Kidney (tissue), 14 donors: ENCODE data around the gene TPPP. TPM values are rescaled to one million over a fixed set of nuclear protein-coding genes. Genes with fewer than 3 reads are reported as not detected.

Experiments
- DNase-seq, 5 donors: peaks; one replicate each; pipeline ENCODE4 v3.0.0-alpha.2; 2013 to 2020
- FAIRE-seq: peaks from 2 replicates; lab custom pipeline; 2012; peaks lifted over from hg19 to GRCh38; lab: Jason Lieb, UNC
- H3K27ac ChIP-seq, 2 donors: one replicate each; pipeline ENCODE4 v1.7.0; 2013; ENCODE audit warnings: low read depth in 2 of 2, low read length in 2 of 2, inconsistent platforms in 1 of 2
- H3K27me3 ChIP-seq: one replicate; pipeline ENCODE4 v1.7.1; 2013; ENCODE audit warnings: low read length, inconsistent platforms; ENCODE audit not compliant: control insufficient read depth, insufficient read depth
- H3K36me3 ChIP-seq, 3 donors: one replicate each; pipeline versions ENCODE4 v1.7.0 to v1.7.1; 2013; ENCODE audit warnings: low read length in 3 of 3, control low read depth in 1 of 3, inconsistent platforms in 1 of 3; ENCODE audit not compliant: insufficient read depth in 3 of 3, control insufficient read depth in 2 of 3
- H3K4me1 ChIP-seq, 3 donors: one replicate each; pipeline versions ENCODE4 v1.7.0 to v1.7.1; 2013; ENCODE audit warnings: low read length in 3 of 3, inconsistent platforms in 1 of 3, low read depth in 1 of 3; ENCODE audit not compliant: control insufficient read depth in 2 of 3, insufficient read depth in 2 of 3
- H3K4me3 ChIP-seq, 3 donors: one replicate each; pipeline versions ENCODE4 v1.7.0 to v1.8.1; 2013; ENCODE audit warnings: low read length in 3 of 3, control low read depth in 1 of 3, inconsistent platforms in 1 of 3
- H3K9ac ChIP-seq, 3 donors: one replicate each; pipeline versions ENCODE4 v1.7.0 to v1.7.1; 2013; ENCODE audit warnings: low read length in 3 of 3, control low read depth in 1 of 3, inconsistent platforms in 1 of 3
- H3K9me3 ChIP-seq, 3 donors: one replicate each; pipeline versions ENCODE4 v1.7.0 to v1.7.1; 2013; ENCODE audit warnings: low read length in 3 of 3, control low read depth in 1 of 3, inconsistent platforms in 1 of 3; ENCODE audit not compliant: control insufficient read depth in 2 of 3, insufficient read depth in 1 of 3
- intact Hi-C: fragments of 100-400 bp; cut with DNase I; formaldehyde crosslinking; loops from one replicate; pipeline ENCODE4 v1.11.1; 2022
- polyA plus RNA-seq: library from polyadenylated mRNA; stranded (reverse); fragments of 350-450 nt; fragmentation: Illumina TruSeq; extraction: RNeasy Lipid Tissue Mini Kit (QIAGEN cat#74804); gene quantifications from one replicate; pipeline ENCODE4 v1.2.3, GENCODE V29; 2014; ENCODE audit warnings: low read depth, low replicate concordance; ENCODE audit not compliant: insufficient read depth
- total RNA-seq: library from RNA; stranded (reverse); fragmentation: NEBNext Ultra II Directional; extraction: Animal tissue kit (Norgen Biotek cat#: 25700); gene quantifications from one replicate; pipeline ENCODE4 v1.2.1, GENCODE V29; 2021
- TF ChIP-seq, protein P1 (sequence below): IDR thresholded peaks from 3 replicates; pipeline ENCODE4 v1.5.1; 2012; ENCODE audit warnings: mild to moderate bottlenecking, moderate library complexity, borderline replicate concordance; ENCODE audit not compliant: insufficient read depth; ENCODE audit errors: extremely low read depth
- donor health status: control.
- donor health status: control.
- donor health status: control.
- donor health status: control.
- donor health status: control.
- donor health status: DM: yes; HTN: yes; CAD: no.
- donor health status: Normal renal cell carcinoma (clear cell type).

The TPPP gene
- total and polyA plus RNA-seq, 2 donors from 2014 or later, result 5.8 to 6.9 TPM

DNA sequence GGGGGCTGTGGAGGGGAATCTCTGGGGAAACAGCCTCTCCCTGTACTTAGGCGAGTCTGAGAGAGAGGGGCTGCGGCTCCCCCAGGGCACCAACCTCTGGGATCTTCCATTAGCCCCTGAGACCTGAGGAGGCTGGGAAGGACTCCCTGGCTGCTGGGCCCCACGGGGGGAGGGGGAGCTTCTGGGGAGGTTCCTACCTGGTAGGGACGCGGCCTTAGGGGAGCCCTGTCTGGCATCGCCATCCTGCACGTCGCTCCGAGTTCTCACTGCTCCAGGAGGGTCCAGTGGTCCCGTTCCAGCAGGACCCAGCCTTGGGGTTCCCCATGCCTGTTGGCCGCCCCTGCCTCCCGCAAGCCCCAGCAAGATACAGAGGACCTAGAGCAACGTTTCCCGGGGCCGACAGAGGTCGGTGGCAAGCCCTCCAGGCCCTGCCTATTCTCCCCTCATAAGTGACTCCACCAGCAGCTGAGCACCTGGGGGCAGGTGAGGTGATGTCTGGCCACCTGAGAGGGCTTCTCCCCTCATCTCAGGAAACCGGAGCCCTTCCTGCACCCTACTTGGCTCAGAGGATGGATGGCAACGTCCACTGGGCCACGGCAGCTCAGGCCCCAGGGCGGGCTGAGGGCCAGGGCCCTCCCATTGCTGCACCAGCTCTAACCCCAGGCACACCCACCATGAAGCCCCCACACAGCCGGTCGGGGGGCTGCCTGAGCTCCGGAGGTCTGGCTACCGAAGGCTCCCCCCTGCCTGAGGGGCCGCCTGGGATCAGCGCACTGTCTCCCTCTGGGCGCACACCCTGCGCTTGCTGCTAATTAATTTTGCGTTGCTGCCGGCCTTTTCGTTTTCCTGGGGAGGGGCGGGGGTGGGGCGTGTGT lies 22.5 kb downstream of the TPPP start:
- DNase-seq (peak in 1 of 5 donors; percentile 63), FAIRE-seq (no peak)
- no peaks in the 10 kb centered on the region for H3K9me3 ChIP-seq
- no peak overlapping the region for H3K4me3 ChIP-seq
- H3K27me3 ChIP-seq, result no peaks in the 10 kb centered on the region
- intact Hi-C loops, result no loop called here
- H3K4me1 ChIP-seq, result peaks cover 0 to 18% (median 4%) of the 10 kb centered on the region in 3 donors
- no peaks in the 10 kb centered on the region for H3K36me3 ChIP-seq
- no peak overlapping the region for H3K9ac ChIP-seq
- H3K27ac ChIP-seq, result no peak overlapping the region
- TF ChIP-seq, protein P1, sequence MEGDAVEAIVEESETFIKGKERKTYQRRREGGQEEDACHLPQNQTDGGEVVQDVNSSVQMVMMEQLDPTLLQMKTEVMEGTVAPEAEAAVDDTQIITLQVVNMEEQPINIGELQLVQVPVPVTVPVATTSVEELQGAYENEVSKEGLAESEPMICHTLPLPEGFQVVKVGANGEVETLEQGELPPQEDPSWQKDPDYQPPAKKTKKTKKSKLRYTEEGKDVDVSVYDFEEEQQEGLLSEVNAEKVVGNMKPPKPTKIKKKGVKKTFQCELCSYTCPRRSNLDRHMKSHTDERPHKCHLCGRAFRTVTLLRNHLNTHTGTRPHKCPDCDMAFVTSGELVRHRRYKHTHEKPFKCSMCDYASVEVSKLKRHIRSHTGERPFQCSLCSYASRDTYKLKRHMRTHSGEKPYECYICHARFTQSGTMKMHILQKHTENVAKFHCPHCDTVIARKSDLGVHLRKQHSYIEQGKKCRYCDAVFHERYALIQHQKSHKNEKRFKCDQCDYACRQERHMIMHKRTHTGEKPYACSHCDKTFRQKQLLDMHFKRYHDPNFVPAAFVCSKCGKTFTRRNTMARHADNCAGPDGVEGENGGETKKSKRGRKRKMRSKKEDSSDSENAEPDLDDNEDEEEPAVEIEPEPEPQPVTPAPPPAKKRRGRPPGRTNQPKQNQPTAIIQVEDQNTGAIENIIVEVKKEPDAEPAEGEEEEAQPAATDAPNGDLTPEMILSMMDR, result no peak

DNA sequence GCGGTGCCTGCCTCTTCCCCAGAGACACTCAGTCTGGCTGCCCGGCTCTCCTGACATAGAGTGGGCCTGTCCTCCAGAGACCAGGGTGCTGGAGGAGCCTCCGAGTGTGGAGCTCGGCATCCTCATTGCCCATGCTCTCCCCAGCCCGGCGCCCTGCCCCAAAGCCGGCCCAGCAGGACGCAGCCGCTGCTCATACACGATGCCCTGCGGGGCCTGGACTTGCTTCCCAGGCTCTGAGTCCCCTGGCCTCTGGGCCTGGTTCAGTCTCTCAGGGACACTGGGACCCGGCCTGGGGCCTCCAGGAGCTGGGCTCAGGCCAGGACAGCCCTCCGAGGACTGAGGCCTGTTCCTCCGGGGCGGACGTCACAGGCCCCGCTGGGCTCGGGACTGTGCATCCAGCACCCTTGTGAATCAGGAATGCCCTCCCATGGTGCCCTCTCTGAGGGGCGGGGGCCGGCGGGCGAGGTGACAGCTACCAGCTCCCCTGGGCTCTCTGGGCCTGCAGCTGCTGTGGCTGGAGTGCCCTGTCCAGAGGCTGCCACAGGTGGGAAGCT lies 23.2 kb downstream of the TPPP start:
- intact Hi-C loops, result loop anchor here (10.0 kb wide), 1 partner anchor 235 kb away; no protein-coding TSS in a partner anchor

DNA sequence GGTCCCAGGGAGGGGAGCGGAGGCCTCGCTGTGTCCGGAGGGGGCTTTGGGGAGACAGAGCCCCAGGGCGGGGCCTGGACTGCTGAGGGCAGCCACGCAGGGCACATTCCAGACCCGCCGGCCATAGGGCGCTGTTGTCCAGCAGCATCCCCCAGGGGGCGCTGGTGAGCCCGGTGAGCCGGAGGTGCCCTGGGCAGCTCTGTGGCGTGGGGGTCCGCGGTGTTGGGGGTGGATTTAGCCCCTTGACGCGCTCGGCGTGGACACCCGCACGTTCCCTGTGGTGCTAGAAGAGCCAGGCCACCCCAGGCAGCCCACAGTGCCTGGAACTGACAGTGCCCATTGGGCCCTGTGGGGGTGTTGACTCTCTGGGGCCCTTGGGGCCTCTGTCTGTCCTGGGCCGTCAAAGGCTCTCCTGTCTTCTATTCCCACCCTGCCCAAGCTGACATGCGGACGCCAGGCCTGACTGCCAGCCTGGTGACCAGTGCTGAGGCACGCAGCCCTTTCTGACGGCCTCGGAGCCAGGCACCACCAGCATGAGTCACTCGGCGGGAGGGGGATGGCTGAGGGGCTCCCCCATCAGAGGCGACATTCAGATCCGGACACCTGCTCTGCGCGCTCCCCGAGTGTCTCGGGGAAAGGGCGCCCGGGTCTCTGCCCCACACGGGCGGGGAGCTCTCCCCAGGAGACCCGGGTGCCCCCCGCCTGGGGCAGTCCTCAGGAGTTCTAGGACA lies 23.9 kb downstream of the TPPP start:
- peaks cover 0 to 16% (median 4%) of the 10 kb centered on the region in 3 donors for H3K4me1 ChIP-seq
- peak in 3 of 5 donors; percentile 40 to 74 (median 61) for DNase-seq
- peaks cover 0 to 2% (median 0%) of the 10 kb centered on the region in 3 donors for H3K36me3 ChIP-seq
- no peaks in the 10 kb centered on the region for H3K9me3 ChIP-seq
- intact Hi-C loops, result loop anchor here (10.0 kb wide), 1 partner anchor 236 kb away; no protein-coding TSS in a partner anchor
- no peak overlapping the region for H3K4me3 ChIP-seq
- no peak for FAIRE-seq
- TF ChIP-seq, protein P1, result peak; percentile 25
- H3K27ac ChIP-seq, result no peak overlapping the region
- H3K27me3 ChIP-seq, result no peaks in the 10 kb centered on the region
- H3K9ac ChIP-seq, result no peak overlapping the region

More for the DNA sequence above, 23.2 kb downstream of the TPPP start:
- Histone ChIP-seq H3K9me3 (no peaks in the 10 kb centered on the region), H3K4me3 (no peak overlapping the region), H3K36me3 (no peaks in the 10 kb centered on the region), H3K27ac (no peak overlapping the region), H3K9ac (no peak overlapping the region), H3K27me3 (no peaks in the 10 kb centered on the region), H3K4me1 (peaks cover 0 to 18% (median 4%) of the 10 kb centered on the region in 3 donors)
- TF ChIP-seq, protein P1, result no peak
- FAIRE-seq (no peak), DNase-seq (peak in 1 of 5 donors; percentile 70)
